GM23338 (cell line): ENCODE results near the gene EID2B. TPM values are rescaled to one million over a fixed set of nuclear protein-coding genes. Genes with fewer than 3 reads are reported as not detected.

Experiments used
- ATAC-seq: fragments of 200-7000 bp; cut with Tn5 transposase; 3 replicates; pipeline ENCODE4 v1.9.1; 2020
- DNase-seq: peaks from one replicate; pipeline ENCODE4 v3.0.0-alpha.2; 2015; ENCODE audit warnings: low spot score
- H2AFZ ChIP-seq: fragments of 200-600 bp; sonication (generic); 2 replicates; pipeline ENCODE4 v1.8.0; 2016; ENCODE audit warnings: antibody characterized with exemption, mild to moderate bottlenecking, moderate library complexity
- H3F3A ChIP-seq: fragments of 200-600 bp; sonication (generic); replicated peaks from 2 replicates; pipeline ENCODE4 v1.8.0; 2017; ENCODE audit warnings: antibody characterized with exemption, mixed run types, low read depth
- H3K27ac ChIP-seq: fragments of 200-600 bp; sonication (generic); 2 replicates; pipeline ENCODE4 v1.6.1; 2016; ENCODE audit warnings: low read depth
- H3K27me3 ChIP-seq: fragments of 200-600 bp; sonication (generic); 2 replicates; pipeline ENCODE4 v1.8.0; 2016; ENCODE audit warnings: mild to moderate bottlenecking, mixed run types, moderate library complexity; ENCODE audit not compliant: insufficient read depth
- H3K36me3 ChIP-seq: fragments of 200-600 bp; sonication (generic); 2 replicates; pipeline ENCODE4 v1.8.0; 2016; ENCODE audit warnings: mild to moderate bottlenecking; ENCODE audit not compliant: insufficient read depth
- H3K4me1 ChIP-seq: fragments of 200-600 bp; sonication (generic); 2 replicates; pipeline ENCODE4 v1.8.0; 2016; ENCODE audit warnings: mild to moderate bottlenecking, moderate library complexity; ENCODE audit not compliant: insufficient read depth
- H3K4me2 ChIP-seq: fragments of 200-600 bp; sonication (generic); 2 replicates; pipeline ENCODE4 v1.7.1; 2017; ENCODE audit warnings: mixed run types
- H3K4me3 ChIP-seq: fragments of 200-600 bp; sonication (generic); 2 replicates; pipeline ENCODE4 v1.6.1; 2016; ENCODE audit warnings: mixed run types
- H3K79me2 ChIP-seq: fragments of 200-600 bp; sonication (generic); replicated peaks from 2 replicates; pipeline ENCODE4 v1.8.0; 2017; ENCODE audit warnings: mild to moderate bottlenecking; ENCODE audit not compliant: insufficient read depth
- H3K9me2 ChIP-seq: fragments of 200-600 bp; sonication (generic); 2 replicates; pipeline ENCODE4 v1.8.0; 2017; ENCODE audit not compliant: insufficient read depth
- H4K20me1 ChIP-seq: fragments of 200-600 bp; sonication (generic); replicated peaks from 2 replicates; pipeline ENCODE4 v1.8.0; 2017; ENCODE audit warnings: mild to moderate bottlenecking; ENCODE audit not compliant: insufficient read depth
- H3K27ac Mint-ChIP-seq: 2 replicates; pipeline ENCODE4 v1.8.0; 2020; ENCODE audit warnings: inconsistent platforms, mild to moderate bottlenecking, moderate library complexity, mixed read lengths
- H3K27me3 Mint-ChIP-seq: 3 replicates; pipeline ENCODE4 v1.8.0; 2022; ENCODE audit warnings: low read depth, mild to moderate bottlenecking, moderate library complexity, mixed read lengths, inconsistent platforms; ENCODE audit not compliant: insufficient read depth, poor library complexity
- H3K36me3 Mint-ChIP-seq: 3 replicates; pipeline ENCODE4 v1.8.0; 2021; ENCODE audit warnings: low read depth, mild to moderate bottlenecking, inconsistent platforms, moderate library complexity, mixed read lengths
- H3K4me1 Mint-ChIP-seq: 3 replicates; pipeline ENCODE4 v1.8.0; 2020; ENCODE audit warnings: mild to moderate bottlenecking, inconsistent platforms, mixed read lengths
- H3K4me3 Mint-ChIP-seq: 3 replicates; pipeline ENCODE4 v1.8.0; 2021; ENCODE audit warnings: moderate library complexity, mild to moderate bottlenecking, inconsistent platforms, mixed read lengths
- H3K9me3 Mint-ChIP-seq: 3 replicates; pipeline ENCODE4 v1.8.0; 2020; ENCODE audit warnings: moderate library complexity, mild to moderate bottlenecking, inconsistent platforms, mixed read lengths
- CREB1 ChIP-seq: fragments of 250-450 bp; sonication (Bioruptor Pico); IDR thresholded peaks from 2 replicates; pipeline ENCODE4 v1.5.0; 2020; ENCODE audit warnings: low read depth, mild to moderate bottlenecking, moderate library complexity
- CTCF ChIP-seq, 2 experiments: fragments of 200-600 bp in 1 of 2; sonication (generic) in 1 of 2; conservative IDR thresholded peaks; 2 replicates each; pipeline versions ENCODE4 v1.5.1 to v1.6.1; 2016 to 2017; ENCODE audit warnings: antibody characterized with exemption in 2 of 2, low read depth in 2 of 2, mild to moderate bottlenecking in 2 of 2, moderate library complexity in 1 of 2
- ETS1 ChIP-seq: IDR thresholded peaks from 2 replicates; pipeline ENCODE4 v1.6.1; 2016; ENCODE audit warnings: antibody characterized with exemption
- EZH2 ChIP-seq: fragments of 200-600 bp; sonication (generic); IDR thresholded peaks from one replicate; pipeline ENCODE4 v1.8.0; 2017; ENCODE audit warnings: antibody characterized with exemption, mild to moderate bottlenecking, low read depth; ENCODE audit not compliant: unreplicated experiment
- EZH2phosphoT487 ChIP-seq: fragments of 200-600 bp; sonication (generic); IDR thresholded peaks from one replicate; pipeline ENCODE4 v1.8.1; 2018; ENCODE audit warnings: antibody characterized with exemption; ENCODE audit not compliant: unreplicated experiment
- JUNB ChIP-seq: IDR thresholded peaks from one replicate; pipeline ENCODE4 v1.6.1; 2016; ENCODE audit warnings: antibody characterized with exemption; ENCODE audit not compliant: unreplicated experiment
- NANOG ChIP-seq: IDR thresholded peaks from 2 replicates; pipeline ENCODE4 v1.6.1; 2016; ENCODE audit warnings: antibody characterized with exemption, borderline replicate concordance
- POLR2AphosphoS5 ChIP-seq: IDR thresholded peaks from 2 replicates; pipeline ENCODE4 v1.6.1; 2016; ENCODE audit warnings: antibody characterized with exemption, low read depth
- REST ChIP-seq: IDR thresholded peaks from one replicate; pipeline ENCODE4 v1.6.1; 2018; ENCODE audit warnings: antibody characterized with exemption; ENCODE audit not compliant: unreplicated experiment
- STAT1 ChIP-seq: IDR thresholded peaks from one replicate; pipeline ENCODE4 v1.6.1; 2016; ENCODE audit warnings: antibody characterized with exemption; ENCODE audit not compliant: unreplicated experiment
- ZNF114 ChIP-seq: fragments of 250-450 bp; sonication (Bioruptor Pico); IDR thresholded peaks from 2 replicates; pipeline ENCODE4 v1.5.0; 2020; ENCODE audit warnings: mild to moderate bottlenecking, moderate library complexity
- ZNF331 ChIP-seq: fragments of 250-450 bp; sonication (Bioruptor Pico); IDR thresholded peaks from 2 replicates; pipeline ENCODE4 v1.5.0; 2020; ENCODE audit warnings: low read depth, mild to moderate bottlenecking, moderate library complexity
- polyA plus RNA-seq: library from polyadenylated mRNA; unstranded; fragments of >200 nt; fragmentation: Nextera tagmentation; extraction: Ambion mirVana; gene quantifications from 2 replicates; pipeline ENCODE4 v1.2.1, GENCODE V29; 2016
- total RNA-seq: library from RNA; depleted of rRNA; stranded (reverse); fragments of >200 nt; shearing (Covaris generic); gene quantifications from 2 replicates; pipeline ENCODE4 v1.2.3, GENCODE V29; 2014

Gene EID2B
- total and polyA plus RNA-seq, 2 experiments from 2014 or later: 2.5 to 4.6 TPM

- no peak for TF ChIP-seq CTCF (conservative IDR thresholded peaks at IDR 0.05; ENCODE audit: low read depth in 2 of 2)
- TF ChIP-seq ZNF114 (CRISPR knock-in tag): no peak
- TF ChIP-seq EZH2phosphoT487: no peak
- no peak for TF ChIP-seq POLR2AphosphoS5
- TF ChIP-seq REST: no peak
These were observed 49.8 kb upstream of the EID2B start (continued) for GRCh38 chr19:39582442-39582841.

- Mint-ChIP-seq H3K27me3 (no peaks in the 10 kb centered on the region), H3K36me3 (no peaks in the 10 kb centered on the region), H3K4me1 (no peaks in the 10 kb centered on the region), H3K9me3 (peaks cover 5% of the 10 kb centered on the region; the same call in 2 of the 3 replicates), H3K4me3 (no peak overlapping the region), H3K27ac (no peak overlapping the region)
- H3K27ac ChIP-seq: no peak overlapping the region
- no peaks in the 10 kb centered on the region for H3F3A ChIP-seq
- no peaks in the 10 kb centered on the region for H3K36me3 ChIP-seq
- ATAC-seq: no peak
- H3K79me2 ChIP-seq: no peaks in the 10 kb centered on the region
- no peak overlapping the region for H3K4me3 ChIP-seq
- no peak overlapping the region for H2AFZ ChIP-seq
- H3K4me1 ChIP-seq: no peaks in the 10 kb centered on the region
- H3K27me3 ChIP-seq: 0 out of 2 replicates have a peak, but pooled peaks cover 13% of the 10 kb centered on the region
- H3K9me2 ChIP-seq: no peaks in the 10 kb centered on the region
- no peaks in the 10 kb centered on the region for H4K20me1 ChIP-seq
- no peak for DNase-seq
- H3K4me2 ChIP-seq: no peak overlapping the region
- TF ChIP-seq NANOG (no peak), ETS1 (no peak), POLR2AphosphoS5 (no peak), ZNF114 (CRISPR knock-in tag) (no peak), ZNF331 (no peak), EZH2 (no peak), REST (no peak), CREB1 (CRISPR knock-in tag) (no peak), EZH2phosphoT487 (no peak), STAT1 (no peak), CTCF (conservative IDR thresholded peaks at IDR 0.05; ENCODE audit: low read depth in 2 of 2) (no peak), JUNB (no peak)
These were observed 36.0 kb upstream of the EID2B start for GRCh38 chr19:39568604-39569003.
